Keratinocyte (primary cell): ENCODE data around the gene ADAM19. TPM values are rescaled to one million over a fixed set of nuclear protein-coding genes. Genes with fewer than 3 reads are reported as not detected.

Source experiments
- DNase-seq: peaks from one replicate; pipeline ENCODE4 v3.0.0-alpha.2; 2011; ENCODE audit warnings: low read depth, missing footprints, low spot score
- FAIRE-seq: peaks from 2 replicates; lab custom pipeline; 2011; peaks lifted over from hg19 to GRCh38; lab: Jason Lieb, UNC
- H2AFZ ChIP-seq: 2 replicates; pipeline ENCODE4 v1.6.0; 2012; ENCODE audit warnings: low read length, control low read depth, inconsistent platforms; ENCODE audit not compliant: control insufficient read depth
- H3K27ac ChIP-seq: 2 replicates; pipeline ENCODE4 v1.5.1; 2011; ENCODE audit warnings: low read length; ENCODE audit not compliant: control insufficient read depth, insufficient read depth
- H3K27me3 ChIP-seq: 3 replicates; pipeline ENCODE4 v1.6.0; 2011; ENCODE audit warnings: low read length; ENCODE audit not compliant: control insufficient read depth, insufficient read depth; ENCODE audit errors: extremely low read depth
- H3K36me3 ChIP-seq, 2 experiments: 2 replicates in 1 of 2; 3 replicates in 1 of 2; pipeline ENCODE4 v1.5.1; 2011; ENCODE audit warnings: low read length in 2 of 2, mild to moderate bottlenecking in 1 of 2; ENCODE audit not compliant: control insufficient read depth in 2 of 2, insufficient read depth in 2 of 2; ENCODE audit errors: extremely low read depth in 1 of 2
- H3K4me1 ChIP-seq: 3 replicates; pipeline ENCODE4 v1.5.1; 2011; ENCODE audit warnings: low read length; ENCODE audit not compliant: control insufficient read depth, insufficient read depth; ENCODE audit errors: extremely low read depth
- H3K4me2 ChIP-seq: 3 replicates; pipeline ENCODE4 v1.6.0; 2011; ENCODE audit warnings: low read depth, low read length; ENCODE audit not compliant: control insufficient read depth, insufficient read depth; ENCODE audit errors: extremely low read depth
- H3K4me3 ChIP-seq, 3 experiments: fragments of 200-600 bp in 1 of 3; sonication (generic) in 1 of 3; 2 replicates in 2 of 3; 3 replicates in 1 of 3; pipeline ENCODE4 v1.5.1; 2011 to 2016; ENCODE audit warnings: low read length in 3 of 3, mild to moderate bottlenecking in 3 of 3, control low read depth in 2 of 3, inconsistent platforms in 1 of 3, low read depth in 1 of 3, mixed read lengths in 1 of 3, mixed run types in 1 of 3, moderate library complexity in 1 of 3; ENCODE audit not compliant: control insufficient read depth in 2 of 3, insufficient read depth in 2 of 3; ENCODE audit errors: extremely low read depth in 1 of 3
- H3K79me2 ChIP-seq: 2 replicates; pipeline ENCODE4 v1.6.0; 2012; ENCODE audit warnings: low read length; ENCODE audit not compliant: control insufficient read depth, insufficient read depth
- H3K9ac ChIP-seq: 3 replicates; pipeline ENCODE4 v1.6.0; 2011; ENCODE audit warnings: low read length; ENCODE audit not compliant: control insufficient read depth, insufficient read depth; ENCODE audit errors: extremely low read depth
- H3K9me1 ChIP-seq: 3 replicates; pipeline ENCODE4 v1.6.0; 2011; ENCODE audit warnings: low read length; ENCODE audit not compliant: control insufficient read depth, insufficient read depth; ENCODE audit errors: extremely low read depth
- H3K9me3 ChIP-seq: 2 replicates; pipeline ENCODE4 v1.5.1; 2012; ENCODE audit warnings: low read depth, low read length; ENCODE audit not compliant: control insufficient read depth
- H4K20me1 ChIP-seq: 3 replicates; pipeline ENCODE4 v1.6.0; 2011; ENCODE audit warnings: low read length; ENCODE audit not compliant: control insufficient read depth, insufficient read depth; ENCODE audit errors: extremely low read depth
- EZH2 ChIP-seq: IDR thresholded peaks from one replicate; pipeline ENCODE4 v1.6.1; 2012; ENCODE audit warnings: inconsistent platforms, mild to moderate bottlenecking, low read length, moderate library complexity
- dilution Hi-C: fragments of 300-500 bp; cut with MboI; formaldehyde crosslinking; loops from one replicate; pipeline ENCODE4 v1.7.0; 2020; ENCODE audit warnings: low sequenced_read_pairs; ENCODE audit not compliant: extremely low pct_ligation_motif_present
- polyA plus RNA-seq, 5 experiments: library from polyadenylated mRNA; depleted of rRNA in 3 of 5; stranded (reverse) in 3 of 5; stranded (forward) in 1 of 5; unstranded in 1 of 5; fragments of >200 nt; gene quantifications; 1 replicate in 1 of 5; 2 replicates in 3 of 5; 3 replicates in 1 of 5; pipeline versions ENCODE4 v1.2.1 to v1.2.3, GENCODE V29; 2011 to 2012; ENCODE audit warnings: missing spikeins in 2 of 5, low read depth in 1 of 5, low replicate concordance in 1 of 5
- TF ChIP-seq, protein P1 (sequence below), 3 experiments: IDR thresholded peaks in 1 of 3; conservative IDR thresholded peaks in 1 of 3; optimal IDR thresholded peaks in 1 of 3; 2 replicates in 2 of 3; 3 replicates in 1 of 3; pipeline versions ENCODE3 to v1.5.1; 2011; ENCODE audit warnings: low read length in 3 of 3, mild to moderate bottlenecking in 3 of 3, moderate library complexity in 2 of 3, control low read depth in 1 of 3, inconsistent platforms in 1 of 3; ENCODE audit not compliant: insufficient read depth in 2 of 3; ENCODE audit errors: extremely low read depth in 1 of 3

ADAM19 gene
- polyA plus RNA-seq, 1 donor (not counting 4 experiments of a cell fraction or from before 2014, with no cell fraction given) = 22.7 TPM

DNA sequence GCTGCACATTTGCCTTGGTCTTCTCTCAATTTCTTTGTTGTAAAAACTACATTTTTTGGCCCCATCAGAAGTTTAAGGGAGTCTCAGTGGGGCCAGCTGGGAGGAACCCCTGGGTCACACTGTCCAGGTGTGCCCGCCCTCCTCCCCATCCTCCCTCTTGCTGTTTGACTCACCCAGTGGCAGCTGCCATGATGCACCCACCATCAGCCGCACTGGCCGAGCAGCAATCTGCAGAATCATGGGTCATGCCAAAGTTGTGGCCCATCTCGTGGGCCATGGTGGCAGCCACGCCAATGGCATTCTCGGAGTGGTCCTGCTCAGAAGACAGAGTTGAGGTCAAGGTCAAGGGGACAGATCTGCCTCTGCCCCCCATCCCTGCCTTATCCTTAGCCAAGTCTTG, 70.1 kb downstream of the ADAM19 start:
- FAIRE-seq (no peak), DNase-seq (no peak)
- Histone ChIP-seq H4K20me1 (no peaks in the 10 kb centered on the region), H3K27me3 (no peaks in the 10 kb centered on the region), H3K27ac (no peak overlapping the region), H3K9me1 (no peaks in the 10 kb centered on the region), H3K36me3 (peaks cover 6 to 29% of the 10 kb centered on the region in 2 experiments), H3K4me1 (no peaks in the 10 kb centered on the region), H3K4me3 (no peak overlapping the region), H3K9ac (no peak overlapping the region), H3K9me3 (no peaks in the 10 kb centered on the region), H2AFZ (no peak overlapping the region), H3K4me2 (no peak overlapping the region), H3K79me2 (no peaks in the 10 kb centered on the region)
- dilution Hi-C loops = no loop called here
- TF ChIP-seq, protein P1, sequence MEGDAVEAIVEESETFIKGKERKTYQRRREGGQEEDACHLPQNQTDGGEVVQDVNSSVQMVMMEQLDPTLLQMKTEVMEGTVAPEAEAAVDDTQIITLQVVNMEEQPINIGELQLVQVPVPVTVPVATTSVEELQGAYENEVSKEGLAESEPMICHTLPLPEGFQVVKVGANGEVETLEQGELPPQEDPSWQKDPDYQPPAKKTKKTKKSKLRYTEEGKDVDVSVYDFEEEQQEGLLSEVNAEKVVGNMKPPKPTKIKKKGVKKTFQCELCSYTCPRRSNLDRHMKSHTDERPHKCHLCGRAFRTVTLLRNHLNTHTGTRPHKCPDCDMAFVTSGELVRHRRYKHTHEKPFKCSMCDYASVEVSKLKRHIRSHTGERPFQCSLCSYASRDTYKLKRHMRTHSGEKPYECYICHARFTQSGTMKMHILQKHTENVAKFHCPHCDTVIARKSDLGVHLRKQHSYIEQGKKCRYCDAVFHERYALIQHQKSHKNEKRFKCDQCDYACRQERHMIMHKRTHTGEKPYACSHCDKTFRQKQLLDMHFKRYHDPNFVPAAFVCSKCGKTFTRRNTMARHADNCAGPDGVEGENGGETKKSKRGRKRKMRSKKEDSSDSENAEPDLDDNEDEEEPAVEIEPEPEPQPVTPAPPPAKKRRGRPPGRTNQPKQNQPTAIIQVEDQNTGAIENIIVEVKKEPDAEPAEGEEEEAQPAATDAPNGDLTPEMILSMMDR (optimal IDR thresholded peaks at IDR 0.05 in 1 of 3, IDR thresholded peaks at IDR 0.05 in 1 of 3, conservative IDR thresholded peaks at IDR 0.05 in 1 of 3; ENCODE audit: extremely low read depth in 1 of 3, insufficient read depth in 2 of 3, low read length in 3 of 3) = no peak
- no peak for TF ChIP-seq EZH2

DNA sequence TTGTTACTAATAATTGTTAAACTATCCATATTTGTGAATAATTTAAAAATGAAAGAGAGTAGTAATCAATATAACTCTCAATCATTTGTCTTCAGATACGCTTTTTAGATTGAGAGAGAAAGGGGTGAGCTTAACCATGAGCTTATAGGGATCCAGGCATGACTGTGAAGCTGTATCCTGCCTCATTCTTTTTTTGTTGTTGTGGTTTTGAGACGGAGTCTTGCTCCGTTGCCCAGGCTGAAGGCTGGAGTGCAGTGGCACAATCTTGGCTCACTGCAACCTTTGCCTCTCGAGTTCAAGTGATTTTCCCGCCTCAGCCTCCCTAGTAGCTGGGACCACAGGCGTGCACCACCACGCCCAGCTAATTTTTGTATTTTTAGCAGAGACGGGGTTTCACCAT, 71.5 kb downstream of the ADAM19 start:
- dilution Hi-C loops = no loop called here
- H3K4me1 ChIP-seq = no peaks in the 10 kb centered on the region
- no peaks in the 10 kb centered on the region for H3K27me3 ChIP-seq
- no peak for FAIRE-seq
- no peaks in the 10 kb centered on the region for H4K20me1 ChIP-seq
- TF ChIP-seq EZH2 = no peak
- TF ChIP-seq, protein P1 (optimal IDR thresholded peaks at IDR 0.05 in 1 of 3, IDR thresholded peaks at IDR 0.05 in 1 of 3, conservative IDR thresholded peaks at IDR 0.05 in 1 of 3; ENCODE audit: extremely low read depth in 1 of 3, insufficient read depth in 2 of 3, low read length in 3 of 3) = no peak
- no peaks in the 10 kb centered on the region for H3K79me2 ChIP-seq
- H3K27ac ChIP-seq = no peak overlapping the region
- H3K4me2 ChIP-seq = no peak overlapping the region
- no peak for DNase-seq
- no peak overlapping the region for H3K4me3 ChIP-seq
- H3K9me3 ChIP-seq = no peaks in the 10 kb centered on the region
- H3K9ac ChIP-seq = no peak overlapping the region
- no peak overlapping the region for H2AFZ ChIP-seq
- peaks cover 5 to 28% of the 10 kb centered on the region in 2 experiments for H3K36me3 ChIP-seq
- H3K9me1 ChIP-seq = no peaks in the 10 kb centered on the region
